NCI-H146 (cell line): ENCODE measurements around the gene UPF2.
"Not testable (repeated sequence)": the region's sequence is repeated elsewhere in the genome, so short reads cannot be mapped to it uniquely, and the experiment has no call there.

Experiments used
- DNase-seq: peaks from one replicate; lab custom pipeline; 2025; lab: John Stamatoyannopoulos, UW

Gene UPF2

GRCh38 chr10:12042797-12043651 lies at the start of gene UPF2:
Gene UPF2, minus strand, starts transcription at chr10:12042809. Its CDS starts 7,386 bp downstream, at chr10:12035423.
- peak; percentile 100 for DNase-seq

GRCh38 chr10:12091421-12091820 lies 48.8 kb upstream of the UPF2 start:
- no peak for DNase-seq

- no peak for DNase-seq
Observed at GRCh38 chr10:12088919-12089318, 46.3 kb upstream of the UPF2 start.

DNA sequence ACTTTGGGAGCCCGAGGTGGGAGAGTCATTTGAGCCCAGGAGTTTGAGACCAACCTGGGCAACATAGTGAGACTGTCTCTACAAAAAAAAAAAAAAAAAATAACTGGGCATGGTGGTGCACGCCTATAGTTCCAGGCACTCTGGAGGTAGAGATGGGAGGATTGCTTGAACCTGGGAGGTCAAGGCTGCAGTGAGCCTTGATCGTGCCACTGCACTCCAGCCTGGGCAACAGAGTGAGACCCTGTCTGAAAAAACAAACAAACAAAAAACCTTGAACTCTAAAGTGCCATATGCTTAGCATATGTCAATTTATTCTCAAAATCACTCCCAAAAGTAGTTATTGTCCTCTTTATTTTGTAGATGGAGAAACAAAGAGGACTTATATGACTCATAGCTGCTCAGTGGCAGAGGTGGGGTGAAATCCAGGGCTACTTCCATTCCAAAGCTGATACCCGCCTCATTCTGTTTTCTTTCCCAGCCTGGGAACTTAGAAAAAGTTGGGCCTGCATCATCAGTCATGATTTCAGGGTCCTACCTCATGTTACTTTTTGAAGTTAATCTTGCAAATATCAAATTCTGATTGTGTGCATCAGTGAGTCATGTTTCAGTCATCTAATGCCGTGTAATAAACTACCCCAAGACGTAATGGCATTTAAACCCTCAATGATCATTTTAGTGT lies 39.4 kb upstream of the UPF2 start:
- no peak for DNase-seq

DNA sequence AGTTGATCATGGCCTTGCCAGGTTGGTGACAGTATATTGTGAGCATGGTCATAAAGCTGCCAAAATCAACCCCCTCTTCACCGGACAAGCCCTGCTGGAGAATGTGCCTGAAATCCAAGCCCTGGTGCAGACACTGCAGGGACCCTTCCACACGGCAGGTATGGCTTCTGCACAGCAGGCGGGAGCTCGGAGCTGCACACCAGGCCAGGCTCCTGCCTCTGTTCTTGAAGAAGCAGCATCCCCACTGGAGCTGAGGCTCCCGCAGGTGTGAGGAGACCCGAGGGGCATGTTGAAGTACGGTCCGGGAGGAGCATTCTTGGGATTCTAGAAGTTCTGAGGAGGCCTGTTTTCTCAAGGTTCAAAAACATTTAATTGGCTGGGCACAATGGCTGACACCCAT lies 38.9 kb upstream of the UPF2 start:
- no peak for DNase-seq

DNA sequence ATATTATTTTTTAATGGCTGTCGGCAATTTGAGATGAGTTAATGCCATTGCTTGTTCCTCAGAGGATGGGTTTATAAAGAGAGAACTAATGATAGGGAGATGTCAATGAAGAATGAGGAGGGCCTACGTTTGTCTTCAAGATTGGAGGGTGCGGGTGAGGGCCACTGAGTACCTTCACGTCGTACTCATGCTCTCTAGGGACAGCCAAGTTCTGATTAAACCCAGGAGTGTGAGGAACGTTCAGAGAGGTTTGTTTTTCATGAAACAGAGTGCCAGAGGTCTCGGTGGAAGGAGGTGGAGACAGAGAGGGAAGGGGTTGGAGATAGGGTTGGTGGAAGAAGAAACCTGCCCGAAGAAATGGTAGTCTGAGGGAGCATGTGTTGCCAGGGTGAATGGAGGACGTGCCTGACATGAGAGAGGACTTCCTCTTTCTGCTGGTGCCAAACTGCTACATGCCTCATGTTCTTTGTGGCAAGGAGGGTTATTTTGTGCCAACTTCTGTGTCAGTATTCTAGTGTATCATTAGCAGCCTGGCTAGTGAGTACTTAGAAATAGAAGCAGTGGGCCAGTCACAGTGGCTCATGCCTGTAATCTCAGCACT lies 35.1 kb upstream of the UPF2 start:
- DNase-seq = no peak

DNA sequence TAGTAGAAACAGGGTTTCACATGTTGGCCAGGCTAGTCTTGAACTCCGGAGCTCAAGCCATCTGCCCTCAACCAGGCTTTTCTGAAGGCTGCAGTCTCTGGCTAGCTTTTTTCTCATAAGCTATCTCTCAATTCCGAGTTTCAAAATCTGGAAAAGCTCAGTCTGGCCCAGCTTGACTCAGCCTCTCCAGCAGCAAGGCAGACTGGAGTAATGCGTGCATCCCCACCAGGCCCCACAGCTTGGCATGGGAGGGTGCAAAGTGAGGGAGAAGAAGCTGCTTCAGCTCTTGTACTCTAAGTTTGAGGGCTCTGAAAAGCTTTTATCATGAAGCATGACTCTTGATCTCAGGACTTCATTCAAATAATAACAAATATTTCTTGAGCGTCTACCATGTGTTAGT lies 30.9 kb upstream of the UPF2 start:
- DNase-seq = no peak

DNA sequence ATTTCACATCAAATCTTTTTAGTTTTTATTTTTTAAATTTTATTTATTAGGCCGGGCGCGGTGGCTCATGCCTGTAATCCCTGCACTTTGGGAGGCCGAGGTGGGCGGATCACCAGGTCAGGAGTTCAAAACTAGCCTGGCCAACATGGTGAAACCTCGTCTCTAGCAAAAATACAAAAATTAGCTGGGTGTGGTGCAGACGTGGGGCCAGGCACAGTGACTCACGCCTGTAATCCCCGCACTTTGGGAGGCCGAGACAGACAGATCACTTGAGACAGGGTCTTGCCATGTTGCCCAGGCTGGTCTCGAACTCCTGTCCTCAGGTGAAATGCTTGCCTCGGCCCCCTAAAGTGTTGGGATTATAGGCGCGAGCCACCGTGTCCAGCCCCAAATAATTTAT lies 28.8 kb upstream of the UPF2 start:
- not testable (repeated sequence) for DNase-seq

- DNase-seq = peak; percentile 100
Observed at GRCh38 chr10:12068449-12069269, 26.1 kb upstream of the UPF2 start, which contains the start of gene DHTKD1. Gene DHTKD1, plus strand, starts transcription at chr10:12068954. Its CDS starts 80 bp downstream, at chr10:12069034.

GRCh38 chr10:12067336-12067735 lies 24.7 kb upstream of the UPF2 start:
- no peak for DNase-seq

DNA sequence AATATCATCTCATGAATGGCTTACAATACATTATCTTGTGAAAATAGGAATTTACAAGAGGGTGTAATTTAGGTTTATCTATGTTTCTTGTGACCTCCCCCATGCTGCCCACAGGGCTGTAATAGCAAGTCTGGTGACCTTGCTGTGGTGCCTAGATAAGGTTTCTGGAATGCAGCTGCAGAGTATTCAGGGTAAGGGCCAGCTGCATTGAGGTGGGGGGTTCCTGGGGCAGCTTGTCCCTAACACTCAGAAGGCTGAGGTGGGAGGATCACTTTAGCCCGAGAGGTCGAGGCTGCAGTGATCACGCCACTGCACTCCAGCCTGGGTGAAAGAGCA lies 20.8 kb upstream of the UPF2 start:
- no peak for DNase-seq

DNA sequence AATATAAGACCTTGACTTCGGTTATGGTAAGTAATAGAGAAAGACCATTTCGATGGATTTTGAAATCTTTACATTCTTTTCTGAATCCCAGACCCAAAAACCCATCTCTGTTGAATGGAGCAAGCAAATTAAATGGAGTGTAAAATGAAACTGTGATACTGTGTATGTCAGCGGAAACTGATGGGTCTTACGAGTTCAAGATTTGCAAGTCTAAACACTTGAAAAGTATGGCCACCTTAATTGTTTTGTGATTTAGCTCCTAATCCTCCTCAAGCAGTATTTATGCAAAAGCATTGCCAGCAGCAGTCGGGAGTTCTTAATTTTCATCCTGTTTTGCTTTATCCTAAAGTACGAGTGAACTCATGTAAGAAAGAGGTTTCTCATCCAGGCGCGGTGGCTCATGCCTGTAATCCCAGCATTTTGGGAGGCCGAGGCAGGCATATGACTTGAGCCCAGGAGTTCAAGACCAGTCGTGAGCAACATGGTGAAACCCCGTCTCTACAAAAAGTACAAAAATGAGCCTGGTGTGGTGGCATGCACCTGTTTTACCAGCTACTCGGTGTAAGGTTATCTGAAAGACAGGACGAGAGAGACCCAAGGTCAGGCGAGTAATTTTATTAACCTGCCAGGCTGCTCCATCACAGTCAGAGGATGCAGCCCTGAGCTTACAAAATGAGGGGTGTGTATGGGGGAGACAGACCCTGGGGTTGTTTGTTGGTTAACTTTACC lies 20.3 kb upstream of the UPF2 start:
- DNase-seq = no peak

- DNase-seq = no peak
Observed at GRCh38 chr10:12061124-12061523, 18.5 kb upstream of the UPF2 start.

- DNase-seq = no peak
Observed at GRCh38 chr10:12056748-12057147, 14.1 kb upstream of the UPF2 start.

DNA sequence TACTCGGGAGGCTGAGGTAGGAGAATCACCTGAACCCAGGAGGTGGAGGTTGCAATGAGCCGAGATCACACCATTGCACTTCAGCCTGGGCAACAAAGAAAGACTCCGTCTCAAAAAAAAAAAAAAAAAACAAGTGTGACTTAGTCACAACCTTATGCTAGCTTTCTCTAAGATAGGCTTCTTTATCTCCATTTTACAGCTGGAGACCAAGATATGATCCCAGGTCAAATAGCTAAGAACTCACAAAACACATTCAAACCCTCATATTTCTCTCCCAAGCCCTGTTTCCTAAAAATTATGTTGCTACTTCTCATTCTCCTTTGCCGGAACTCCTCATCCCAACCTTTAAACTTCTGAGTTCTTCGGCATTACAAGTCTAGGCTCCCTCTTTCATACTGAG lies 13.1 kb upstream of the UPF2 start:
- no peak for DNase-seq

- DNase-seq = no peak
Observed at GRCh38 chr10:12051241-12051640, 8.6 kb upstream of the UPF2 start.

- no peak for DNase-seq
Observed at GRCh38 chr10:12050528-12050927, 7.9 kb upstream of the UPF2 start.

- DNase-seq = no peak
Observed at GRCh38 chr10:12048547-12048946, 5.9 kb upstream of the UPF2 start.

- no peak for DNase-seq
Observed at GRCh38 chr10:12045596-12045995, 3.0 kb upstream of the UPF2 start.

- DNase-seq = peak; percentile 64
Observed at GRCh38 chr10:12042409-12042796, 206 bp downstream of the UPF2 start.

- peak; percentile 36 for DNase-seq
Observed at GRCh38 chr10:12041766-12042408, 722 bp downstream of the UPF2 start.
